NCI-H1048 (cell line): ENCODE data around the gene B4GALNT1.
"Not testable (repeated sequence)": the region's sequence is repeated elsewhere in the genome, so short reads cannot be mapped to it uniquely, and the experiment has no call there.

Experiments used
- DNase-seq: peaks from one replicate; lab custom pipeline; 2025; lab: John Stamatoyannopoulos, UW

The B4GALNT1 gene

DNA sequence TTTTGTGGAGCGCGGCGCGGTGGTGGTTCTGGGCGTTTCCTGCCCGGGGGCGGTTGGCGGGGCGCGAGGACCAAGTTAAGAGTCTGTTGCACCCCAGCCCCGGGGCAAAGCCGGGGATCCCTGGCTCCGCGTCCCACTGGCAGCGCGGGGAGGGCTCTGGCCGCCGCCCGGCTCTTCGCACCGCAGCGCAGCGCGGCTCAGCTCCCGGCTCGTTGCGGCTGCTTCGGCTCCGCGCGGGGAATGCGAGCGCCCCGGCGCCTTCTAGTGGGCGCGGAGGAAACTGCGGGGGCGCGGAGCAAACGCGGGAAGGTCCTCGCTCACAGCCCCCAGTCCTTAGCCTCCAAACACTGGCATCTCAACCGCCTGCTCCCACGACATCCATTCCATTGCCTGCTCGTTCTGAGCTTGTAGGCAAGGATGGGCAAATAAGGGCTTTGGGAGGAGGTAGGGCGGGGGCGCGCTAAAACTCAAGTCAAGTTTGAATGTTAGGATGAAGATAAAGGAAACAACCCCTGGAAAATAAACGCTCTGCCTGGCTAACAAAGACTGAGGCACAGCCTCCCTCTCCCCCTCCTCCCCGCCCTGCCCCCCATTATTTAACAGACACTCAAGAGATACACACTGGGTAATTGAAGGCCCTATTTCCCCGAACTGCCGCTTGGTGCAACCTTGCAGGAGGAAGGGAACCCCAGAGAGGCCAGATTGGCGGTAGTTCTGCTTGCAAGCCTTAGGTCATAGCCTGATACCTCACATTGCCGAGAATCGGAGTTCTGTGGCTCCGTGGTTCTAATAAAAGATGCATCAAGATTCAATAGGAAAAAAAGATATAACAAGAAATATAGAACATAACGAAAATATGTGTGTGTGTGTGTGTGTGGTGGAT is at the start of gene B4GALNT1:
Gene B4GALNT1, minus strand, starts transcription at position 244 of the 883 bp plus-strand sequence. CDS start 1,069 bp downstream, outside the sequence.
- DNase-seq: peak; percentile 68

GRCh38 chr12:57679697-57680096 is 46.7 kb upstream of the B4GALNT1 start:
- no peak for DNase-seq

- DNase-seq: not testable (repeated sequence)
Measured at GRCh38 chr12:57677947-57678346, 44.9 kb upstream of the B4GALNT1 start.

GRCh38 chr12:57674691-57675090 is 41.7 kb upstream of the B4GALNT1 start:
- DNase-seq: no peak

- DNase-seq: no peak
Measured at GRCh38 chr12:57672801-57673200, 39.8 kb upstream of the B4GALNT1 start.

DNA sequence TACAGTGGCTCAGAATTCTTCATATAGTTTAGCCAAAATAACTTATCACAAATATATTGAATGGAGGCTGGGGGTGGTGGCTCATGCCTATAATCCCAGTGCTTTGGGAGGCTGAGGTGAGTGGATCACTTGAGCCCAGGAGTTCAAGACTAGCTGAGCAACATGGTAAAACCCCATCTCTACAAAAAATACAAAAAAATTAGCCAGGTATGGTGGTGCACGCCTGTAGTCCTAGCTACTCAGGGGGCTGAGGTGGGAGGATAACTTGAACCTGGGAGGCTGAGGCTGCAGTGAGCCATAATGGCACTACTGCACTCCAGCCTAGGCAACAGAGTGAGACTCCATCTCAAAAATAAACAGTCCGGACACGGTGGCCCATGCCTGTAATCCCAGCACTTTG is 38.8 kb upstream of the B4GALNT1 start:
- DNase-seq: not testable (repeated sequence)

- DNase-seq: not testable (repeated sequence)
Measured at GRCh38 chr12:57669691-57670090, 36.7 kb upstream of the B4GALNT1 start.

DNA sequence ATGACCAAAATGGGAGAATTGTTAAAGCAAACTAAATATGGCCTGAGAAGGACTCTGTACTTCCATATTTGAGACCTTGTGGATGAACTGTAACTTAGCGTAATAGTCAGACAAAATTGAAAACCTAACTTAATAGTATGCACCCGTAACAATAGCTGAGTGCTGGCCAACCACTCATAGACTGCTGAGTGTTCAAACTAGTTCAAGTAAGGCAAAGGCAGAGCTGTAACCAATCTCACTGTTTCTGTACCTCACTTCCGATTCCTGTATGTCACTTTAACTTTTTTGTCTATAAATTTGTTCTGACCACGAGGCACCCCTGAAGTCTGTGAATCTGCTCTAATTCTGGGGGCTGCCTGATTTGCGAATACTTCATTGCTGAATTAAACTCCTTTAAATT is 33.9 kb upstream of the B4GALNT1 start:
- no peak for DNase-seq

DNA sequence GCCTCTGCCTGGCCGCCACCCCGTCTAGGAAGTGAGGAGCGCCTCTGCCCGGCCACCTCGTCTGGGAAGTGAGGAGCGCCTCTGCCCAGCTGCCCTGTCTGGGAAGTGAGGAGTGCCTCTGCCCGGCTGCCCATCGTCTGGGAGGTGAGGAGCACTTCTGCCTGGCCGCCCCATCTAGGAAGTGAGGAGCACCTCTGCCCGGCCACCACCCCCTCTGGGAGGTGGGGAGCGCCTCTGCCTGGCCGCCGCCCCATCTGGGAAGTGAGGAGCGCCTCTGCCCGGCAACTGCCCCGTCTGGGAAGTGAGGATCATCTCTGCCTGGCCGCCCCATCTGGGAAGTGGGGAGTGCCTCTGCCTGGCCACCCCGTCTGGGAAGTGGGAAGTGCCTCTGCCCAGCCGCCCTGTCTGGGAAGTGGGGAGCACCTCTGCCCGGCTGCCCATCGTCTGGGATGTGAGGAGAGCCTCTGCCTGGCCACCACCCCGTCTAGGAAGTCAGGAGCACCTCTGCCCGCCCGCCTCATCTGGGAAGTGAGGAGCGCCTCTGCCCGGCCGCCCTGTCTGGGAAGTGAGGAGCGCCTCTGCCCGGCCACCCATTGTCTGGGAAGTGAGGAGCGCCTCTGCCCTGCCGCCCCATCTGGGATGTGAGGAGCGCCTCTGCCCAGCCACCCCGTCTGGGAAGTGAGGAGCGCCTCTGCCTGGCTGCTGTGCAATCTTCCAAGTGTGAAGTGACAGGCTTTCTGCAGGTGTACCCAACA is 32.2 kb upstream of the B4GALNT1 start:
- not testable (repeated sequence) for DNase-seq

DNA sequence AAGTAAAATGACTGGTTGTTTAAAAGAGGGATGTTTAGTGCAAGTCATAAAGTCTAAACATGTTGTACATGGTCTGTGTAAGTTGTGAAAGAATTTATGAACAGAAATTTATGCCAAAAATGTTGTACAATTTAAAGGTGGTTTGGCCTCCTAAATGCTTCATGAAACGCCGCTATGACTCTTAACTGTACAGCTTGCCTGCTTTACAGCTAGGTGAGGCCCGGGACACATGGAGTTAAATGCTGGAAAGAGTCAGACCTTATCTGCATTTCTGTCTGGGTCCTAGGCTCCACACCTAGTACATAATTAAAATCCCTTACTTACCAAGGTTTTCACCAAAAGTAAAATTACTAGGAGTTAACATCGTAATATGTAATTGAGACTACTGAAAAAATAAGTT is 28.4 kb upstream of the B4GALNT1 start:
- no peak for DNase-seq

- no peak for DNase-seq
Measured at GRCh38 chr12:57658890-57659289, 25.9 kb upstream of the B4GALNT1 start.

GRCh38 chr12:57657744-57658143 is 24.7 kb upstream of the B4GALNT1 start:
- DNase-seq: no peak

DNA sequence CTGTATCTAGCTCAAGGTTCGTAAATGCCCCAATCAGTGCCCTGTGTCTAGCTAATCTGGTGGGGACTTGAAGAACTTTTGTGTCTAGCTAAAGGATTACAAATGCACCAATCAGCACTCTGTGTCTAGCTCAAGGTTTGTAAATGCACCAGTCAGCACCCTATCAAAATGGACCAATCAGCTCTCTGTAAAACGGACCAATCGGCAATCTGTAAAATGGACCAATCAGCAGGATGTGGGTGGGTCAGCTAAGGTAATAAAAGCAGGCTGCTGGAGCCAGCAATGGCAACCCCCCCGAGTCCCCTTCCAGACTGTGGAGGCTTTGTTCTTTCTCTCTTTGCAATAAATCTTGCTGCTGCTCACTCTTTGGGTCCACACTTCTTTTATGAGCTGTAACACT is 23.4 kb upstream of the B4GALNT1 start:
- DNase-seq: not testable (repeated sequence)

- DNase-seq: no peak
Measured at GRCh38 chr12:57655541-57656240, 22.7 kb upstream of the B4GALNT1 start.

DNA sequence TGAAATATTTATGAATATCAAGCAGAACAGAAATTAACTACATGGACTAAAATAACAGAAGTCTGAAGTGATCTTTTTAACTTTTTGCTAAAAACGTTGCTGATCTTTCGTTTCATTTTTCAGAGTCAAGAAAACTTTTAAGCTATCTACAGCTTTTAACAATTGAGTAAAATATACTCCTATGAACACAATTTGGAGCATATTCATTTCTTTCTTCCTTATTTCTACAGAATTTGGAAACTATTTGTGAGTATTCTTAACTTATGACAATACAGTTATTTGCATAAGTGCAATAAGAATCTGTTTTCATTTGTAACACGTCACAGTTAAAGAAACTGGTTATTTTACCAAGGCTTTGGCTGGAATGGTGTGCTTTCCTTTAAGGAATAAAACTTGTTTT is 21.0 kb upstream of the B4GALNT1 start:
- no peak for DNase-seq

GRCh38 chr12:57646659-57647049 is 13.7 kb upstream of the B4GALNT1 start:
- DNase-seq: not testable (repeated sequence)

GRCh38 chr12:57645990-57646658 is 13.1 kb upstream of the B4GALNT1 start:
- DNase-seq: not testable (repeated sequence)

- DNase-seq: no peak
Measured at GRCh38 chr12:57641699-57642442, 8.9 kb upstream of the B4GALNT1 start.

- no peak for DNase-seq
Measured at GRCh38 chr12:57640175-57641042, 7.4 kb upstream of the B4GALNT1 start.

- no peak for DNase-seq
Measured at GRCh38 chr12:57638096-57638495, 5.1 kb upstream of the B4GALNT1 start.
